HL-60 (cell line): ENCODE measurements around the gene ACSL6.

ENCODE experiments used
- DNase-seq, 2 experiments: peaks; one replicate each; pipeline ENCODE4 v3.0.0-alpha.2; 2010 to 2020; ENCODE audit warnings: low read depth in 1 of 2, low spot score in 1 of 2
- H3K27ac ChIP-seq: fragments of 250-450 bp; sonication (Bioruptor Pico); replicated peaks from 2 replicates; pipeline ENCODE4 v1.5.1; 2020; ENCODE audit warnings: mild to moderate bottlenecking, moderate library complexity
- H3K27me3 ChIP-seq: fragments of 250-450 bp; sonication (Bioruptor Pico); 2 replicates; pipeline ENCODE4 v1.5.1; 2021; ENCODE audit warnings: mild to moderate bottlenecking, moderate library complexity; ENCODE audit not compliant: insufficient read depth, poor library complexity, severe bottlenecking
- H3K4me3 ChIP-seq: replicated peaks from 2 replicates; pipeline ENCODE4 v1.5.1; 2011; ENCODE audit warnings: mild to moderate bottlenecking, control low read depth, low read length; ENCODE audit not compliant: insufficient read depth
- CTCF ChIP-seq: IDR thresholded peaks from one replicate; pipeline ENCODE4 v1.5.1; 2011; ENCODE audit warnings: low read length, control low read depth, inconsistent platforms; ENCODE audit not compliant: insufficient read depth
- GABPA ChIP-seq: IDR thresholded peaks from 2 replicates; pipeline ENCODE4 v1.6.1; 2012; ENCODE audit warnings: low read depth
- POLR2AphosphoS5 ChIP-seq: IDR thresholded peaks from 2 replicates; pipeline ENCODE4 v1.6.1; 2012; ENCODE audit warnings: low read depth
- REST ChIP-seq: IDR thresholded peaks from 2 replicates; pipeline ENCODE4 v1.6.1; 2012; ENCODE audit warnings: low read depth; ENCODE audit not compliant: insufficient replicate concordance
- SPI1 ChIP-seq: IDR thresholded peaks from 2 replicates; pipeline ENCODE4 v1.6.1; 2012; ENCODE audit warnings: low read depth, mild to moderate bottlenecking, borderline replicate concordance

ACSL6 gene

GRCh38 chr5:131976414-131977211, 34.8 kb downstream of the ACSL6 start:
- no peak overlapping the region for H3K4me3 ChIP-seq
- H3K27me3 ChIP-seq, result no peaks in the 10 kb centered on the region
- TF ChIP-seq SPI1 (no peak), POLR2AphosphoS5 (no peak), GABPA (no peak), CTCF (no peak), REST (no peak)
- DNase-seq, result no peak
- H3K27ac ChIP-seq, result no peak overlapping the region

- H3K27ac ChIP-seq, result no peak overlapping the region
- DNase-seq, result no peak
- no peaks in the 10 kb centered on the region for H3K27me3 ChIP-seq
- TF ChIP-seq POLR2AphosphoS5, result no peak
- no peak overlapping the region for H3K4me3 ChIP-seq
These were observed 36.3 kb downstream of the ACSL6 start for GRCh38 chr5:131974956-131975726.

GRCh38 chr5:131974622-131974955, 36.9 kb downstream of the ACSL6 start:
- no peak for DNase-seq
- H3K27me3 ChIP-seq, result no peaks in the 10 kb centered on the region
- H3K27ac ChIP-seq, result no peak overlapping the region
- H3K4me3 ChIP-seq, result no peak overlapping the region
- TF ChIP-seq CTCF, result no peak
- TF ChIP-seq REST, result no peak
- no peak for TF ChIP-seq GABPA

- no peak for DNase-seq
- Histone ChIP-seq H3K27me3 (no peaks in the 10 kb centered on the region), H3K27ac (no peak overlapping the region), H3K4me3 (no peak overlapping the region)
- no peak for TF ChIP-seq SPI1
- TF ChIP-seq GABPA, result no peak
- no peak for TF ChIP-seq POLR2AphosphoS5
- TF ChIP-seq REST, result no peak
- no peak for TF ChIP-seq CTCF
These were observed 37.4 kb downstream of the ACSL6 start for GRCh38 chr5:131974016-131974415.
